ENCODE results near the gene KLHL11.
A peak's percentile ranks its signal among the peaks of the same experiment; 100 is the strongest.

The KLHL11 gene

DNA sequence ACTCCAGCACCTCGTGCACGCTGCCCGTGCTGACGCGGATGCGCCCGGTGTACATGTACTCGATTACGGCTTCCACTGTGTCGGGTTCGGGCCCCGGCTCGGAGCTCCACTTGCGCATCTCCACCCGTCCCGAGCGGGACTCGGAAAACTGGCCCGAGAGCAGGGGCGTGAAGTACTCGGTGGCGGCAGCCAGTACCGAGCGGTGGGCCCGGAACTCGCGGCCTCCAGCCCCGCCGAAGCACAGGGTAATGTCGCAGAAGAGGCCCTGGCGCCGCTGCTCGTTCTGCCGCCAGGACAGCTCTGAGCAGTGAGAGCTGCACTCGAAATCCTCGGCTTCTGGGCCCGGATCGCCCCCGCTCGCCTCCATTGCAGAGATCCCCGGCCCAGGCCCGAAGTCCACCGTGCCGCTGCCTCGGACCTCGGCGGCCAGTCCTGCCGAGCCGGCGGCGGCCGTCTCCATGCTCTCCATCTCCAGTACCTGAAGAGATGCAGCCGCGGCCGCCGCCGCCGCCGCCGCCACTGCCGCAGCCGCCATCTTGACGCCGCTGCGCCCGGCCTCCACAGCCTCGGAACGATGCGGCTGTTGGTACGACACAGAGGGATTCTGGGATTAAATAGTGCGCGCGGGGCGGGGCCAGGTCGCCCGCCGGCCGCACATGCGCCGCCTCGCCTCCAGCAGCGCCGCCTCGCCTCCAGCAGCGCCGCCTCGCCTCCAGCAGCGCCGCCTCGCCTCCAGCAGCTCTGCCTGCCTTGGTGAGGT, at the start of gene KLHL11:
Gene KLHL11 (minus strand): TSS at position 588 of the 760 bp plus-strand sequence. CDS start 53 bp downstream, at position 535.
- DNase-seq: peak; percentile 92

DNA sequence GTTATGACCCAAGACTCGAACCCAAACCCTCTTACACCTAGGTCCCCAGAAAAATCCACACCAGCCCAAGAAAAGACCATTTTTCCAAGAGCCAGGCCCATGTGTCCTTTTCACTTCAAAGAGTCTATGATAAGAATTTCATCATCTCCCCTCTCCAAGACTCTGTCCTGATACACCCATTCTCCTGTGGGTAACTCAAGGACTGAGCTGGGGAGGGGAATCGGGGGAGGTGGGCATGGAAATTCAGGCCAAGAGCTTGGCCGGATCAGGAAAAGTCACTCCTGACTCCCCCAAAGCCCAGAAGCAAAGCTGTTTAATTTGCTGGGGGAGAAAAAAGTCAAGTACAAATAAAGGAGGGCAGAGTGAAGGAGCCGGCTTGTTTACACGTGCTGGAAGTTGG, 49.8 kb upstream of the KLHL11 start:
- no peak for DNase-seq

- no peak for DNase-seq
Measured at GRCh38 chr17:41914358-41914766, 49.1 kb upstream of the KLHL11 start.

DNA sequence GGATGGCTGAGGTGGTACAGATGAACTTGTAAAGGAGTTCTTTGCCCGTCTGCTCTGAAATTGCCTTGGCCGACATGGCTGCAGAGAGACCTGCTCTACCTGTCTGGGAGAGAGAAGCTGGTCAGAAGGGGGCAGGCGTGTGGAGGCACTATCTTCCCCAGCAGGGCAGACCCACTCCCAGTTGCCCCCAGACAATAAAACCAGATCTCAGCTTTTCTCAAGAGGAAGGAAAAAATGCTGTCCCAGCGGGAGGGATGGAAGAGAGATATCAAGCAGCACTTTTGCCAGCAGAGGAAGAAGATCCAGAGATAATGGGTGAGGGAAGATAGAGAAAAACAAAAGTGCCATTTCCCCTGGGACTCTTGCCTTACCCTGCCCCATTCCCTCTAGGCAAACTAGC, 48.6 kb upstream of the KLHL11 start:
- DNase-seq: no peak

GRCh38 chr17:41912925-41913324, 47.7 kb upstream of the KLHL11 start:
- no peak for DNase-seq

GRCh38 chr17:41910701-41911391, 45.6 kb upstream of the KLHL11 start:
- no peak for DNase-seq

DNA sequence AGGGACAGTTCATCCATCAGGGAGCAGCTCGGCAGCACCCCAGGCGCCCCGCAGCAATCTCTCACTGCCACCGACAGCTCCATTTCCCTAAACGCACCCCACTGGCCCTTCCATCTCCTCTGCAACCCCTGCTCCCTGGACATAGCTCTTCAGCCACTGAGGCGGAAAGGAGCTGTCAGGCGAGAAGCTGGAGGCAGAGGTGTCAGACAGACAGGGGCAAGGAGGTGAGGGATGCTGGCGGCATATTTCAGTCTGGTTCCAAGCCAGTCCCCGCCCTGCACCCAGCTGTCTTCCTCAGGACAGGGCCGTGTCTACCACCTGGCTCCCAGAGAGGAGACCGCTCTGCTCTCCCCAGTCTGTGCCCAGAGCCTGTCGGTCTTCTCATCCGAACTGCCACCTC, 43.9 kb upstream of the KLHL11 start:
- no peak for DNase-seq

DNA sequence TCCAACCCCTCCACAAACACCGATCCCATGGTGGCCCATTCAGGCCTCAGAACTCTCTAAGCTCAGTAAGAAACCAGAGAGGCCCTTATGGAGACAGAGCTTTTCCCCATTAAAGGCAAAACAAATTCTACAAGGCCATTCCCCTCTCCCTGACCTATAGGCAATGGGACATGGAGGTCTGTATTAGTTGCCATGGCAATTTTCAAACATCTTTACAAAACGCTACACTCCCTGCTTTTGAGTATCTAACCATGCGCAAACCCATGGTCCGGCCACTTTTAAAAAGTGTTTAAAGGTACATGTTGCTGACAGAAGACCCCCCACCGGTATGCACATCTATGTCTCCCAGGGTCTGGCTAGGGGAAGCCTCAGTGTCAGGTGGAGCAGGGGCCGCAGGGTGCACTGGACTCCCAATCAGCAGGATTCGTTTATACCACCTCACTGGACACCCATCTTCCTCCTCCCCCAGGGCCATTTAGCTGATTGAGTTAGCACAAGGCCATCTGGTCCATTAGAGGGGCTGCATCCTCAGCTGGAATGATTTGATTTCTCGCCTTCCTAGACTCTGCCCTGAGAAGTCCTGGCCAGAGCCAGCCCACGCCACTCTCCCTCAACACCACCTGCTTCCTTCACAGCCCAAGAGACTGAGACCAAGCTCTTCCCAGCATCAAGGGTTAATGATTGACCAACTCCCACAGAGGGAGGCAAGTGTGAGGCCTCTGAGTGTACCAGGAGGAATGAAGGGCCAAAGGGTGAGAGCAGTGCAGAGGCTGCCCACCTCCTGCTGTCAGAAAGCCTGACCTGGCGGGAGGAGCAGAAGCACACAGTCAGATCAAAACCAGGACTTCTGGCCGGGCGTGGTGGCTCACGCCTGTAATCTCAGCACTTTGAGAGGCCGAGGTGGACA, 42.7 kb upstream of the KLHL11 start:
- DNase-seq: no peak

GRCh38 chr17:41907185-41907556, 41.9 kb upstream of the KLHL11 start:
- DNase-seq: no peak

DNA sequence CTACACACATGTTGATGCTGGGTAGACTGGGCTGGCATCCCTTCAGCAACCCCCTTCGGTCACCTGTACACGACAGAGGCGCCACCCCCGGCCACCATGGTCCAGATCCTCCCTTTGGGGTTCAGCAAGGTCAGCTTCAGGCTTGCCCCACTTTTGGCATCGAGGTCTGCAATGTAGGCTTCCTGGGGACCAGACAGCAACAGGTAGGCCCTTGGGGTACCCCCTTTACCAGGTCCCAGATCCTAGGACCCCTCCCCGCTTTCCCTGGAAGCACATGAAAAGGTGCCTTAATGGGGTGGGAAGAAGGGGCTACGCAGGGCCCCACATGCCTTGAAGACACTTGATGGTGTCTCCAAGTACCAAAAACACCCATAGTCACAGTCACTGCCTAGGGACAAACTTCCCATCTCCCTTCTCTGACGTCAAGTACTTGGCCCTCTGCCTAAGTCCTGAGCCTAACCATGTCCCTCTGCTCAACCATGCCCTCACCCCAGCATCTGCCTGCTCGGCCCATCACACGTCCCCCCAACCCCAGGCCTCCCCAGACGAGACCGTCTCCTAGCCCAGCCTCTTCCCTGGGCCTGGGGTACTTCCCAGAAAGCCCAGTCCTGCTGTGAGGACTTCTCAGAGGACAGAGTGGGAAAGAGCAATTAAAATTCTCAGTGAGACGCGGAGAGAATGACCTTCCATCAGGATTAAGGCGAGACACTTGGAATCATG, 41.4 kb upstream of the KLHL11 start:
- no peak for DNase-seq

DNA sequence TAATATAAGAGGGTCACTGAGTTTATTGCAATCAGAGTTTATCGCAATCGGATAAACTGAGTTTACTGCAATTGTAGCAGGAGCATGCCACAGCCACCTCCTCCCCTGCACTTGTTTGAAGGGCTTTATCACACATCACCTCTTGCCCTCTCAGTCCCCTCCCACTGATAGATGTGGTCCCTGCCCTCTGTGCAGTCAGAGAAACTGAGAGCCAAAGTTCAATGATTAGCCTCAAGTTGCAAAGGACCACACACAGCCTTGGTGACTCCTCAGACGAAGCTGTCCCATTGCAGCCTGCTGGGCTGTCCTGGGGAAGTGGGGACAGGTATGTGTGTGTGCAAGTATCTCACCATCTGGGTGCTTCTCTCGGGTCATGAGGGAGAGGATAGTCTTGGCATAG, 39.9 kb upstream of the KLHL11 start:
- no peak for DNase-seq

GRCh38 chr17:41904242-41904841, 39.1 kb upstream of the KLHL11 start:
- no peak for DNase-seq

DNA sequence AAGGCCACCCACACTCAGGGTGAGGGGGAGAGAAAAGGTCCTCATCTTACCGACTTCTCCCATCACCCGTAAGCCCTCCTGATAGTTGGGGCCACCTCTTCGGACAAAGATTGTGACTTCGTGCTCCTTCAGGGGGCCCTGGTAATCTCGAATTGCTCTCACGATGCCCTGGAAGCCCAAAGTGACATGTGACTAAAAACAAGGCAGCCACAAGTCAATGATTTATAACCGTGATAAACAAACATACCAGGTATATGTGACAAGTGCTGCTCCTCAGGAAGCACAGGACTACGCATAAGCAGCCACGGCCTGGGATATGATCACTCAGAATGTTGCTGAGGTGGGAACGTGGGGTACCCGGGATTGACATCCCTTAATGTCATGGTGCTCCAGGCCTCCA, 36.4 kb upstream of the KLHL11 start:
- DNase-seq: no peak

DNA sequence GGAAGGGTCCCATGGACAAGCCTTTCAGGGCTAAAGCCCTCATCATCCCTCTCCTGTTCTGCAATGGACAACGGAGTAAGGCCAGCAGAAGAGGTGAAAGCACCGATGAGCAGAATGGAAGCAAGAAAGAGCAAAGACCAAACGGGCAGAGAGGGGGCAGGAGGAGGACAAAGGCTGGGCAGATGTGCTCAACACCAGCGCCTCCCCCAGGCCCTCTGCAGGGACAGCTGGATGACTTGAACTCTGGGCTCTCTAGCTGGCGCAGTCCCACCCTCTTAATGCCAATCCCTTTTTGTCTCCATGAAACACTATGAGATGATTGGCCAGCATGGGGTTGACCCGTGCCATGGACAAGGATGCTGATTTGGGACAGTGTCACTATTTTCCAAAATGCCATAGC, 31.5 kb upstream of the KLHL11 start:
- no peak for DNase-seq

DNA sequence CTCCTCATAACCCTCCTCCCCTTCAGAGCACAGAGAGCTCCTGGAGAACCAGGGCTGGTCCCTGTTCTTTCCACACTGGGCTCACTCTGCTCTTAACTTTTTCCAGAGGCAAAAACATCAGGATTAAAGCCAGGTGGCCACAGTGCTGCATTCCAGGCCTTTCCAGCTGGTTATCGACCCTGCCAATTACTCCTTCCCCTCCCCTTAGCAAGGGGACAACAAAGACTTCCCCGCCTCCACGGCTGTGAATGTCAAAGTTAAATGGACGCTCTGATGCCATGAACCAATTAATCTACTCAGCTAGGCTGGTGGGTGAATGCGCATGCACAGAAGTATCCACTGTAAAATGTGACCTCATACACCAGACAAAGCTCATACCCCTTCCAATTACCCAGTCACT, 30.4 kb upstream of the KLHL11 start:
- DNase-seq: no peak

DNA sequence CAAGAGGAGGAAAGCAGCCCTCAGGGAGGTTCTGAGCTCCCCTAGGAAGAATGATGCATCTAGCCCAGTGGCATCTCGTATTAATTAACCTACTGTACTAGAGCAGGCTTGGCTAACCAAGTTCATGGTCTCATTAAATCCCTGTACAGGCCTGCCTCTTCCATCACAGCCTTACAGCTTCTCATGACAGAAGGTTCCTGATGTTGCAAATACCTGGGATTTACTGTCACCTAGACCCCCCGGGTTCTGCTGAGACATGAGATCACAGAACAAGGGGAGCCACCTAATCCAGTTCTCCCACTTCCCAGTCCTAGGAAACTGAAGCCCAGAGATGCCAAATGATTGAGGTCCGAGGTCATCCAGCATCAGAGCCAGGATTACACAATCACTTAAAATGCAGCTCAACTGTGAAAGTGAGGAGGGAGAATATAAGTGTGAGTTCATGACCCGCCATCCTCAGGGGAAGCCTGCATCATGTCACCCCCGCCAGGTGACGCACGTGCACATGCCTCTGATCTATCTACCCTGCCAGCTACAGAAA, 29.6 kb upstream of the KLHL11 start:
- DNase-seq: no peak

DNA sequence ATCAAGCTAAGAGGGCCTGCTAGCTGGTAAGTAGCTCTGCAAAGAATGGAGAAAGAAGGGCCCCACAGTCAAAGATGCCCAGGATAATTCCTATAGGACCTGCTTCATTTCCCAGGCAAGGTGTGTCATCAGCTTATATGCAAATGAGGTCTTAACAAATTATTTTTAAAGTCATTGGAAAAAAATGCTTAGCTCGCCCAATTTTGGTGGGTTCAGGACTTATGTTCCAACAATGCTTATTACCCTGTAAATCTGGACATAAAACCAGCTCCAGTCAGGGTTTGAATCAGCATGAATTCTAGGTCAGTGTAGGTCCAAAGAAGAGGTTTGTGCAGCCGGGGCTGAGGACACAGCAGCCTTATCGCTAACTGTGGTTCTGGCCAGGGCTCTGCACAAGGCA, 28.2 kb upstream of the KLHL11 start:
- DNase-seq: no peak

DNA sequence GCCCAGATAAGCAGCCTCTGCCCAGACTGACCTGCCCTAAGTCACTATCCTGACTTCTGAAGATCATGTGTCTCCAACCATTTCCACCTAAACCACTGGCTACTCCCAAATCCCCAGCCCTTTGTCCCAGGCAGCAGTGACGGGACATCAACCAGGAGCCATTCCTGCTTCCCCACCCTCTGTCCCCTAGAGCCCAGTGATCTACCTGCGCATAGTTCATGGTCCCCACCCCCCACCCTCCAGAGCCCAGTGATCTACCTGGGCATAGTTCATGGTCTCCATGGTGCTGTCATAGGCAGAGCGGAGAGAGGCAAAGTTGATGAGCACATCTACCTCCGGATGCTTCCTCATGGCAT, 26.8 kb upstream of the KLHL11 start:
- DNase-seq: no peak

GRCh38 chr17:41891135-41892020, 26.2 kb upstream of the KLHL11 start:
- DNase-seq: no peak

GRCh38 chr17:41888332-41888965, 23.2 kb upstream of the KLHL11 start:
- DNase-seq: no peak

DNA sequence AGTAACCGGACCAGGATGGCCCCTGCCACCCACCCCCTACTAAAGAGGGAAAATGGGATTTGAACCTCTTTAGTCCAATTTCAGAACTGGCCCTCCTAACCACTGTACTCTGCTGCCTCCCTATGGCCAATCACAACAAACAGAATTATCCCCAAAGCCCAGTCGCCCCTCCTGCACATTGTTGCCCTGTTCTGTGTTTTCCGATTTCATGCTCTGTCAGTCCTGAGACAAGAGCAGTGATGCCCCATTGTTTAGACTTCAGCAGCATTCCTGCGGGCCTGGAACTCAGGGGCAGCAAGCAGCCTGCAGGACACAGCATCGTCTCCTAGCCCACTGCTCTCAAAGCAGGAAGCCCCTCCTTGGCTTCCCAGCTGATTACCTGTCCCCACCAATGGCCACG, 20.5 kb upstream of the KLHL11 start:
- DNase-seq: peak; percentile 18

Data from OCI-M1 (cell line).